Mucosa of gallbladder (tissue), 1 donor: ENCODE measurements around the gene SPARC. TPM values are rescaled to one million over a fixed set of nuclear protein-coding genes. Genes with fewer than 3 reads are reported as not detected.

ENCODE experiments used
- DNase-seq: peaks from one replicate; pipeline ENCODE4 v3.0.0-alpha.2; 2020; ENCODE audit warnings: low spot score
- total RNA-seq: library from RNA; stranded (reverse); gene quantifications from one replicate; pipeline ENCODE4 v1.2.1, GENCODE V29; 2021
- donor health status: DM: no; HTN: no; CAD: no.

Gene SPARC
- total RNA-seq, 1 donor from 2014 or later, result 985 TPM

GRCh38 chr5:151624476-151624875, 62.2 kb downstream of the SPARC start:
- no peak for DNase-seq

GRCh38 chr5:151622367-151623088, 64.2 kb downstream of the SPARC start:
- DNase-seq, result no peak

- DNase-seq, result no peak
Measured at GRCh38 chr5:151620461-151620840, 66.3 kb downstream of the SPARC start.

GRCh38 chr5:151619812-151620460, 66.8 kb downstream of the SPARC start:
- DNase-seq, result no peak

- DNase-seq, result no peak
Measured at GRCh38 chr5:151618907-151619306, 67.8 kb downstream of the SPARC start.

- DNase-seq, result peak; percentile 33
Measured at GRCh38 chr5:151617841-151618710, 68.6 kb downstream of the SPARC start.

- DNase-seq, result no peak
Measured at GRCh38 chr5:151617383-151617840, 69.3 kb downstream of the SPARC start.

- no peak for DNase-seq
Measured at GRCh38 chr5:151615431-151615830, 71.3 kb downstream of the SPARC start.

GRCh38 chr5:151614565-151614964, 72.2 kb downstream of the SPARC start:
- DNase-seq, result no peak

- DNase-seq, result no peak
Measured at GRCh38 chr5:151612689-151613427, 73.9 kb downstream of the SPARC start.

GRCh38 chr5:151611127-151611775, 75.5 kb downstream of the SPARC start:
- DNase-seq, result no peak

Other genes starting within 250 kb of the SPARC start
- 24.0 TPM for gene SLC36A1, start 239.3 kb downstream of the SPARC start, total RNA-seq
- 0.03 TPM for gene FAT2, start 95.6 kb downstream of the SPARC start, total RNA-seq
- gene ATOX1, start 71.7 kb upstream of the SPARC start, total RNA-seq, result 88.0 TPM
- gene G3BP1, start 85.0 kb upstream of the SPARC start, total RNA-seq, result 135 TPM
- not detected for gene GLRA1, start 237.9 kb upstream of the SPARC start, total RNA-seq